Ishikawa (cell line): ENCODE results near the gene SMIM38.

Experiments
- CEBPB ChIP-seq: IDR thresholded peaks from 2 replicates; pipeline ENCODE4 v1.6.1; 2012
- EP300 ChIP-seq: IDR thresholded peaks from 2 replicates; pipeline ENCODE4 v1.6.1; 2012; ENCODE audit warnings: borderline replicate concordance
- FOXM1 ChIP-seq: IDR thresholded peaks from 2 replicates; pipeline ENCODE4 v1.6.1; 2012; ENCODE audit warnings: low read depth, borderline replicate concordance
- NFIC ChIP-seq: IDR thresholded peaks from 2 replicates; pipeline ENCODE4 v1.6.1; 2012
- RAD21 ChIP-seq: IDR thresholded peaks from 2 replicates; pipeline ENCODE4 v1.6.1; 2012; ENCODE audit warnings: low read depth
- TCF12 ChIP-seq: IDR thresholded peaks from 2 replicates; pipeline ENCODE4 v1.6.1; 2012; ENCODE audit warnings: low read depth
- ZBTB7A ChIP-seq: IDR thresholded peaks from 2 replicates; pipeline ENCODE4 v1.6.1; 2012; ENCODE audit warnings: low read depth
- TF ChIP-seq, protein P1 (sequence below): IDR thresholded peaks from 2 replicates; pipeline ENCODE4 v1.6.1; 2012
- TF ChIP-seq, protein P2 (sequence below): IDR thresholded peaks from 2 replicates; pipeline ENCODE4 v1.6.1; 2012; ENCODE audit warnings: low read depth, mild to moderate bottlenecking
- TF ChIP-seq, protein P3 (sequence below): IDR thresholded peaks from 2 replicates; pipeline ENCODE4 v1.6.1; 2012

DNA sequence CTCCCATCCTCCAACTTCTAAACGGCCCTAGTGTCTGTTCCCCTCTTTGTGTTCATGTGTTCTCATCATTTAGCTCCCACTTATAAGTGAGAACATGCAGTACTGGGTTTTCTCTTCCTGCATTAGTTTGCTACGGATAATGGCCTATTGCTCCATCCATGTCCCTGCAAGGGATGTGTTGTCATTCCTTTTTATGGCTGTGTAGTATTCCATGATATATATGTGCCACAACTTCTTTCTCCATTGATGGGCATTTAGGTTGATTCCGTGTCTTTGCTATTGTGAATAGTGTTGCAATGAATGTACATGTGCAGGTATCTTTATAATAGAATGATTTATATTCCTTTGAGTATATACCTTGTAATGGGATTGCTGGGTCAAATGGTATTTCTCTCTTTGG lies 5.6 kb upstream of the SMIM38 start:
- TF ChIP-seq TCF12 (no peak), CEBPB (no peak), RAD21 (no peak), FOXM1 (no peak), EP300 (no peak), NFIC (no peak), ZBTB7A (no peak)
- TF ChIP-seq, protein P1, sequence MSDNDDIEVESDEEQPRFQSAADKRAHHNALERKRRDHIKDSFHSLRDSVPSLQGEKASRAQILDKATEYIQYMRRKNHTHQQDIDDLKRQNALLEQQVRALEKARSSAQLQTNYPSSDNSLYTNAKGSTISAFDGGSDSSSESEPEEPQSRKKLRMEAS = no peak
- TF ChIP-seq, protein P2, sequence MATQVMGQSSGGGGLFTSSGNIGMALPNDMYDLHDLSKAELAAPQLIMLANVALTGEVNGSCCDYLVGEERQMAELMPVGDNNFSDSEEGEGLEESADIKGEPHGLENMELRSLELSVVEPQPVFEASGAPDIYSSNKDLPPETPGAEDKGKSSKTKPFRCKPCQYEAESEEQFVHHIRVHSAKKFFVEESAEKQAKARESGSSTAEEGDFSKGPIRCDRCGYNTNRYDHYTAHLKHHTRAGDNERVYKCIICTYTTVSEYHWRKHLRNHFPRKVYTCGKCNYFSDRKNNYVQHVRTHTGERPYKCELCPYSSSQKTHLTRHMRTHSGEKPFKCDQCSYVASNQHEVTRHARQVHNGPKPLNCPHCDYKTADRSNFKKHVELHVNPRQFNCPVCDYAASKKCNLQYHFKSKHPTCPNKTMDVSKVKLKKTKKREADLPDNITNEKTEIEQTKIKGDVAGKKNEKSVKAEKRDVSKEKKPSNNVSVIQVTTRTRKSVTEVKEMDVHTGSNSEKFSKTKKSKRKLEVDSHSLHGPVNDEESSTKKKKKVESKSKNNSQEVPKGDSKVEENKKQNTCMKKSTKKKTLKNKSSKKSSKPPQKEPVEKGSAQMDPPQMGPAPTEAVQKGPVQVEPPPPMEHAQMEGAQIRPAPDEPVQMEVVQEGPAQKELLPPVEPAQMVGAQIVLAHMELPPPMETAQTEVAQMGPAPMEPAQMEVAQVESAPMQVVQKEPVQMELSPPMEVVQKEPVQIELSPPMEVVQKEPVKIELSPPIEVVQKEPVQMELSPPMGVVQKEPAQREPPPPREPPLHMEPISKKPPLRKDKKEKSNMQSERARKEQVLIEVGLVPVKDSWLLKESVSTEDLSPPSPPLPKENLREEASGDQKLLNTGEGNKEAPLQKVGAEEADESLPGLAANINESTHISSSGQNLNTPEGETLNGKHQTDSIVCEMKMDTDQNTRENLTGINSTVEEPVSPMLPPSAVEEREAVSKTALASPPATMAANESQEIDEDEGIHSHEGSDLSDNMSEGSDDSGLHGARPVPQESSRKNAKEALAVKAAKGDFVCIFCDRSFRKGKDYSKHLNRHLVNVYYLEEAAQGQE = no peak
- TF ChIP-seq, protein P3, sequence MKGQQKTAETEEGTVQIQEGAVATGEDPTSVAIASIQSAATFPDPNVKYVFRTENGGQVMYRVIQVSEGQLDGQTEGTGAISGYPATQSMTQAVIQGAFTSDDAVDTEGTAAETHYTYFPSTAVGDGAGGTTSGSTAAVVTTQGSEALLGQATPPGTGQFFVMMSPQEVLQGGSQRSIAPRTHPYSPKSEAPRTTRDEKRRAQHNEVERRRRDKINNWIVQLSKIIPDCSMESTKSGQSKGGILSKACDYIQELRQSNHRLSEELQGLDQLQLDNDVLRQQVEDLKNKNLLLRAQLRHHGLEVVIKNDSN = no peak
